HG02798 (cell line): Measurements from ENCODE around the gene CARD18.
"Not testable (repeated sequence)": the region's sequence is repeated elsewhere in the genome, so short reads cannot be mapped to it uniquely, and the experiment has no call there.

Experiments
- ATAC-seq: cut with Tn5 transposase; IDR thresholded peaks from one replicate; pipeline ENCODE4 v1.9.1; 2021; ENCODE audit warnings: mild to moderate bottlenecking; ENCODE audit not compliant: unreplicated experiment, poor library complexity

Gene CARD18

GRCh38 chr11:105137286-105137685, 2.3 kb downstream of the CARD18 start:
- no peak for ATAC-seq

GRCh38 chr11:105135883-105136282, 3.7 kb downstream of the CARD18 start:
- ATAC-seq = no peak

GRCh38 chr11:105132716-105133511, 6.7 kb downstream of the CARD18 start:
- ATAC-seq = no peak

- no peak for ATAC-seq
These were observed 9.3 kb downstream of the CARD18 start for GRCh38 chr11:105130189-105130813.

GRCh38 chr11:105124756-105125155, 14.8 kb downstream of the CARD18 start:
- ATAC-seq = no peak

GRCh38 chr11:105111145-105111944, 28.2 kb downstream of the CARD18 start:
- no peak for ATAC-seq

GRCh38 chr11:105110688-105111030, 28.9 kb downstream of the CARD18 start:
- no peak for ATAC-seq

GRCh38 chr11:105109855-105110687, 29.5 kb downstream of the CARD18 start:
- no peak for ATAC-seq

GRCh38 chr11:105109321-105109720, 30.2 kb downstream of the CARD18 start:
- no peak for ATAC-seq

GRCh38 chr11:105108247-105108646, 31.3 kb downstream of the CARD18 start:
- no peak for ATAC-seq

- not testable (repeated sequence) for ATAC-seq
These were observed 32.2 kb downstream of the CARD18 start for GRCh38 chr11:105107226-105107825.

GRCh38 chr11:105106140-105106539, 33.4 kb downstream of the CARD18 start:
- no peak for ATAC-seq

GRCh38 chr11:105104292-105104691, 35.3 kb downstream of the CARD18 start:
- no peak for ATAC-seq

GRCh38 chr11:105103336-105103735, 36.2 kb downstream of the CARD18 start:
- ATAC-seq = no peak

GRCh38 chr11:105102079-105102581, 37.4 kb downstream of the CARD18 start:
- not testable (repeated sequence) for ATAC-seq

GRCh38 chr11:105100981-105101630, 38.5 kb downstream of the CARD18 start:
- peak; percentile 44 for ATAC-seq

GRCh38 chr11:105100206-105100605, 39.4 kb downstream of the CARD18 start:
- no peak for ATAC-seq

GRCh38 chr11:105099594-105099993, 40.0 kb downstream of the CARD18 start:
- not testable (repeated sequence) for ATAC-seq
